Endodermal cell (in vitro differentiated cells): ENCODE results near the gene MTMR12. TPM values are rescaled to one million over a fixed set of nuclear protein-coding genes. Genes with fewer than 3 reads are reported as not detected.

Source experiments
- DNase-seq: peaks from one replicate; pipeline ENCODE4 v3.0.0-alpha.2; 2017
- H3K27ac ChIP-seq: 2 replicates; pipeline ENCODE4 v1.5.1; 2013; ENCODE audit warnings: mild to moderate bottlenecking, low read depth, low read length, moderate library complexity
- H3K27me3 ChIP-seq: 2 replicates; pipeline ENCODE4 v1.6.1; 2013; ENCODE audit warnings: mild to moderate bottlenecking, low read length, moderate library complexity; ENCODE audit not compliant: insufficient read depth, control insufficient read depth, poor library complexity, severe bottlenecking
- H3K36me3 ChIP-seq: 2 replicates; pipeline ENCODE4 v1.7.0; 2013; ENCODE audit warnings: mild to moderate bottlenecking, low read length, moderate library complexity; ENCODE audit not compliant: control insufficient read depth, insufficient read depth
- H3K4me1 ChIP-seq: one replicate; pipeline ENCODE4 v1.7.0; 2013; ENCODE audit warnings: low read length; ENCODE audit not compliant: control insufficient read depth, insufficient read depth
- H3K4me3 ChIP-seq: 2 replicates; pipeline ENCODE4 v1.5.1; 2013; ENCODE audit warnings: mild to moderate bottlenecking, low read length, moderate library complexity
- H3K9ac ChIP-seq: 2 replicates; pipeline ENCODE4 v1.6.1; 2013; ENCODE audit warnings: mild to moderate bottlenecking, low read length, moderate library complexity; ENCODE audit not compliant: poor library complexity, severe bottlenecking; ENCODE audit errors: extremely low read depth
- H3K9me3 ChIP-seq: 2 replicates; pipeline ENCODE4 v1.6.1; 2013; ENCODE audit warnings: mild to moderate bottlenecking, low read length, moderate library complexity; ENCODE audit not compliant: control insufficient read depth
- H3K27ac Mint-ChIP-seq: 2 replicates; pipeline ENCODE4 v1.8.0; 2020; ENCODE audit warnings: mixed read lengths
- H3K27me3 Mint-ChIP-seq: 2 replicates; pipeline ENCODE4 v1.8.0; 2021; ENCODE audit warnings: mild to moderate bottlenecking, mixed read lengths; ENCODE audit not compliant: insufficient read depth
- H3K36me3 Mint-ChIP-seq: 2 replicates; pipeline ENCODE4 v1.8.0; 2020; ENCODE audit warnings: low read depth, mixed read lengths
- H3K4me1 Mint-ChIP-seq: 2 replicates; pipeline ENCODE4 v1.8.0; 2020; ENCODE audit warnings: mixed read lengths
- H3K4me3 Mint-ChIP-seq: 2 replicates; pipeline ENCODE4 v1.8.0; 2020; ENCODE audit warnings: mild to moderate bottlenecking, moderate library complexity, mixed read lengths
- H3K9me3 Mint-ChIP-seq: 2 replicates; pipeline ENCODE4 v1.8.0; 2020; ENCODE audit warnings: mild to moderate bottlenecking, mixed read lengths
- CTCF ChIP-seq: fragments of 200-600 bp; sonication (generic); conservative IDR thresholded peaks from 2 replicates; pipeline ENCODE4 v1.5.0; 2021; ENCODE audit warnings: antibody characterized with exemption, mild to moderate bottlenecking
- WGBS, 2 experiments: methylation state at CpG; one replicate each; pipeline versions ENCODE4 v1.1.5 to v1.1.7; 2013; ENCODE audit warnings: missing lambda C conversion rate in 2 of 2, mixed read lengths in 1 of 2; ENCODE audit not compliant: insufficient coverage in 1 of 2, insufficient read length in 1 of 2; 5-methylcytosine and 5-hydroxymethylcytosine counted together
- total RNA-seq, 2 donors: library from RNA; stranded (reverse); fragmentation: NEBNext Ultra II Directional in 1 of 2; extraction: Animal tissue kit (Norgen Biotek cat#: 25700) in 1 of 2; gene quantifications; 2 replicates in 1 of 2; 3 replicates in 1 of 2; pipeline ENCODE4 v1.2.1, GENCODE V29; 2021

Gene MTMR12
- total RNA-seq, 2 donors from 2014 or later = 32.7 to 33.3 TPM

- no peak overlapping the region for H3K27ac Mint-ChIP-seq
- no peaks in the 10 kb centered on the region for H3K4me1 ChIP-seq
- H3K36me3 Mint-ChIP-seq = peaks cover 51% of the 10 kb centered on the region
- H3K36me3 ChIP-seq = peaks cover 77% of the 10 kb centered on the region
- no peak for DNase-seq
- no peak overlapping the region for H3K27ac ChIP-seq
- no peaks in the 10 kb centered on the region for H3K9me3 ChIP-seq
- no peak overlapping the region for H3K4me3 Mint-ChIP-seq
- WGBS, 2 experiments = 97 to 100% methylated on average over 4 to 5 of the region's 5 CpGs
- no peaks in the 10 kb centered on the region for H3K9me3 Mint-ChIP-seq
- no peak overlapping the region for H3K4me3 ChIP-seq
- no peak for TF ChIP-seq CTCF
- no peaks in the 10 kb centered on the region for H3K4me1 Mint-ChIP-seq
- H3K27me3 ChIP-seq = no peaks in the 10 kb centered on the region
- H3K27me3 Mint-ChIP-seq = no peaks in the 10 kb centered on the region
- H3K9ac ChIP-seq = no peak overlapping the region
Observed at GRCh38 chr5:32239385-32239784, 73.4 kb downstream of the MTMR12 start.

GRCh38 chr5:32233696-32234447, 78.9 kb downstream of the MTMR12 start:
- Histone ChIP-seq H3K27me3 (no peaks in the 10 kb centered on the region), H3K4me3 (no peak overlapping the region), H3K27ac (no peak overlapping the region), H3K36me3 (peaks cover 71% of the 10 kb centered on the region), H3K9me3 (no peaks in the 10 kb centered on the region), H3K4me1 (no peaks in the 10 kb centered on the region), H3K9ac (no peak overlapping the region)
- no peak for TF ChIP-seq CTCF
- 90 to 94% methylated on average over 10 of the region's 10 CpGs for whole genome bisulfite sequencing, 2 experiments
- Mint-ChIP-seq H3K27me3 (no peaks in the 10 kb centered on the region), H3K27ac (no peak overlapping the region), H3K4me3 (no peak overlapping the region), H3K36me3 (peaks cover 58% of the 10 kb centered on the region), H3K4me1 (no peaks in the 10 kb centered on the region), H3K9me3 (no peaks in the 10 kb centered on the region)
- DNase-seq = no peak

- H3K27ac Mint-ChIP-seq = no peak overlapping the region
- no peak for DNase-seq
Observed at GRCh38 chr5:32233220-32233695, 79.5 kb downstream of the MTMR12 start.

More at GRCh38 chr5:32233220-32233695, 79.5 kb downstream of the MTMR12 start:
- H3K4me1 ChIP-seq = no peaks in the 10 kb centered on the region
- 94 to 100% methylated on average over 1 to 3 of the region's 3 CpGs for WGBS, 2 experiments
- Mint-ChIP-seq H3K27me3 (no peaks in the 10 kb centered on the region), H3K4me3 (no peak overlapping the region), H3K4me1 (no peaks in the 10 kb centered on the region), H3K36me3 (peaks cover 62% of the 10 kb centered on the region), H3K9me3 (no peaks in the 10 kb centered on the region)
- peaks cover 69% of the 10 kb centered on the region for H3K36me3 ChIP-seq
- TF ChIP-seq CTCF = no peak
- H3K27ac ChIP-seq = no peak overlapping the region
- H3K4me3 ChIP-seq = no peak overlapping the region
- H3K9me3 ChIP-seq = no peaks in the 10 kb centered on the region
- H3K27me3 ChIP-seq = no peaks in the 10 kb centered on the region
- no peak overlapping the region for H3K9ac ChIP-seq
